A673 (cell line): Measurements from ENCODE around the gene SEPTIN1.
"Not testable (repeated sequence)": the region's sequence is repeated elsewhere in the genome, so short reads cannot be mapped to it uniquely, and the experiment has no call there.

Experiments
- EZH2 ChIP-seq: fragments of 200-600 bp; sonication (generic); IDR thresholded peaks from 2 replicates; pipeline ENCODE4 v1.6.1; 2017; ENCODE audit warnings: borderline replicate concordance, low read depth, mild to moderate bottlenecking, mixed read lengths, antibody characterized with exemption, low read length; ENCODE audit not compliant: poor library complexity, severe bottlenecking
- TF ChIP-seq, protein P1 (sequence below): fragments of 300-800, 200-600 bp; sonication (generic); conservative IDR thresholded peaks from 2 replicates; pipeline ENCODE4 v1.5.1; 2017; ENCODE audit warnings: low read depth, mild to moderate bottlenecking, antibody characterized with exemption, low read length, moderate library complexity, mixed read lengths

DNA sequence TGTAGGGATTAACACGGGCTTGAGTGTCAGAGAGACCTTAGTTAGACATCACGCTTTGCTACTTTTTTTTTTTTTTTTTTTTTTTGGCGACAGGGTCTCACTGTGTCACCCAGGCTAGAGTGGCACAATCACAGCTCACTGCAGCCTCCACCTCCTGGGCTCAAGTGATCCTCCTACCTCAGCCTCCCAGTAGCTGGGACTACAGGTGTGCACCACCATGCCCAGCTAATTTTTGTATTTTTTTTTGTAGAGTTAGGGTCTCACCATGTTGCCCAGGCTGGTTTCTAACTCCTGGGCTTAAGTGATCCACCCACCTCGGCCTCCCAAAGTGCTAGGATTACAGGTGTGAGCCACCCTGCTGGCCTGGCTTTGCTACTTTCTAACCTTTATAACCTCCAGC lies 14.3 kb upstream of the SEPTIN1 start:
- TF ChIP-seq, protein P1, sequence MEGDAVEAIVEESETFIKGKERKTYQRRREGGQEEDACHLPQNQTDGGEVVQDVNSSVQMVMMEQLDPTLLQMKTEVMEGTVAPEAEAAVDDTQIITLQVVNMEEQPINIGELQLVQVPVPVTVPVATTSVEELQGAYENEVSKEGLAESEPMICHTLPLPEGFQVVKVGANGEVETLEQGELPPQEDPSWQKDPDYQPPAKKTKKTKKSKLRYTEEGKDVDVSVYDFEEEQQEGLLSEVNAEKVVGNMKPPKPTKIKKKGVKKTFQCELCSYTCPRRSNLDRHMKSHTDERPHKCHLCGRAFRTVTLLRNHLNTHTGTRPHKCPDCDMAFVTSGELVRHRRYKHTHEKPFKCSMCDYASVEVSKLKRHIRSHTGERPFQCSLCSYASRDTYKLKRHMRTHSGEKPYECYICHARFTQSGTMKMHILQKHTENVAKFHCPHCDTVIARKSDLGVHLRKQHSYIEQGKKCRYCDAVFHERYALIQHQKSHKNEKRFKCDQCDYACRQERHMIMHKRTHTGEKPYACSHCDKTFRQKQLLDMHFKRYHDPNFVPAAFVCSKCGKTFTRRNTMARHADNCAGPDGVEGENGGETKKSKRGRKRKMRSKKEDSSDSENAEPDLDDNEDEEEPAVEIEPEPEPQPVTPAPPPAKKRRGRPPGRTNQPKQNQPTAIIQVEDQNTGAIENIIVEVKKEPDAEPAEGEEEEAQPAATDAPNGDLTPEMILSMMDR, result not testable (repeated sequence)
- TF ChIP-seq EZH2, result not testable (repeated sequence)
